ENCODE results near the gene CTNND2.

The CTNND2 gene

GRCh38 chr5:11076945-11077613, 827.2 kb downstream of the CTNND2 start:
- no peak overlapping the region for H3K27ac ChIP-seq (ENCODE audit: extremely low read depth, low read depth, low read length)
- H3K4me1 ChIP-seq (ENCODE audit: control insufficient read depth, insufficient read depth, low read length): no peaks in the 10 kb centered on the region
- H3K36me3 ChIP-seq (ENCODE audit: control insufficient read depth in 2 of 2, insufficient read depth in 1 of 2, low read length in 2 of 2): no peaks in the 10 kb centered on the region
- CTCF ChIA-PET: interaction anchor here (0.6 to 0.8 kb wide), 2 partner anchors 24 to 100 kb away, joined by 3 to 4 read pairs; no protein-coding TSS in a partner anchor
- TF ChIP-seq ZNF394 (tag by site-specific recombination; IDR thresholded peaks at IDR 0.05; ENCODE audit: borderline replicate concordance) (no peak), AEBP2 (tag by site-specific recombination; IDR thresholded peaks at IDR 0.05; ENCODE audit: borderline replicate concordance) (no peak), ZNF274 (IDR thresholded peaks at IDR 0.05; ENCODE audit: low read length) (no peak), ZNF274 (tag by site-specific recombination; IDR thresholded peaks at IDR 0.05; ENCODE audit: borderline replicate concordance) (no peak)
- H3K9me3 ChIP-seq (ENCODE audit: control insufficient read depth, insufficient read depth, low read depth, low read length): no peaks in the 10 kb centered on the region
- no peak overlapping the region for H3K4me3 ChIP-seq (ENCODE audit: low read depth, low read length)
- POLR2A ChIA-PET: no interaction called here

- Histone ChIP-seq H3K36me3 (ENCODE audit: control insufficient read depth in 2 of 2, insufficient read depth in 1 of 2, low read length in 2 of 2) (no peaks in the 10 kb centered on the region), H3K4me1 (ENCODE audit: control insufficient read depth, insufficient read depth, low read length) (no peaks in the 10 kb centered on the region), H3K9me3 (ENCODE audit: control insufficient read depth, insufficient read depth, low read depth, low read length) (no peaks in the 10 kb centered on the region), H3K4me3 (ENCODE audit: low read depth, low read length) (no peak overlapping the region), H3K27ac (ENCODE audit: extremely low read depth, low read depth, low read length) (no peak overlapping the region)
- ChIA-PET POLR2A (no interaction called here), CTCF (interaction anchor here (0.6 to 2.0 kb wide), 8 partner anchors 10 to 949 kb away, joined by 3 to 6 read pairs (median 3); no protein-coding TSS in a partner anchor)
- TF ChIP-seq ZNF350 (tag by site-specific recombination; IDR thresholded peaks at IDR 0.05) (no peak), ZNF202 (tag by site-specific recombination; IDR thresholded peaks at IDR 0.05; ENCODE audit: borderline replicate concordance) (no peak), ZNF555 (tag by site-specific recombination; conservative IDR thresholded peaks at IDR 0.05) (no peak), ZNF600 (tag by site-specific recombination; IDR thresholded peaks at IDR 0.05) (no peak), ZNF561 (tag by site-specific recombination; IDR thresholded peaks at IDR 0.05; ENCODE audit: borderline replicate concordance) (no peak), GLI4 (tag by site-specific recombination; IDR thresholded peaks at IDR 0.05) (no peak), ZNF76 (tag by site-specific recombination; IDR thresholded peaks at IDR 0.05; ENCODE audit: borderline replicate concordance, low read depth) (no peak), YY1 (tag by site-specific recombination; IDR thresholded peaks at IDR 0.05) (no peak), IKZF3 (tag by site-specific recombination; IDR thresholded peaks at IDR 0.05) (no peak), PRDM2 (tag by site-specific recombination; IDR thresholded peaks at IDR 0.05; ENCODE audit: borderline replicate concordance) (no peak), ZNF585B (tag by site-specific recombination; IDR thresholded peaks at IDR 0.05) (no peak), ZNF660 (tag by site-specific recombination; IDR thresholded peaks at IDR 0.05) (no peak), ZNF26 (tag by site-specific recombination; IDR thresholded peaks at IDR 0.05) (no peak)
Measured at GRCh38 chr5:11075035-11075805, 829.0 kb downstream of the CTNND2 start.
